ENCODE measurements around the gene ESRRB. TPM values are rescaled to one million over a fixed set of nuclear protein-coding genes. Genes with fewer than 3 reads are reported as not detected.

The ESRRB gene
- polyA plus RNA-seq, 1 of the 3 experiments (the other 2 are of a cell fraction): 0.05 TPM

GRCh38 chr14:76336876-76337275, 39.1 kb upstream of the ESRRB start (continued):
- TF ChIP-seq RCOR1 (IDR thresholded peaks at IDR 0.05; ENCODE audit: low read length) (no peak), CTCF (IDR thresholded peaks at IDR 0.05) (no peak), GABPA (IDR thresholded peaks at IDR 0.05; ENCODE audit: low read depth) (no peak), TAF1 (IDR thresholded peaks at IDR 0.05; ENCODE audit: borderline replicate concordance, low read depth, low read length) (no peak), SIN3A (IDR thresholded peaks at IDR 0.05; ENCODE audit: borderline replicate concordance, low read depth, low read length) (no peak), POLR2AphosphoS5 (IDR thresholded peaks at IDR 0.05; ENCODE audit: low read depth, low read length) (no peak), FOXJ3 (CRISPR knock-in tag; IDR thresholded peaks at IDR 0.05) (no peak), CHD2 (IDR thresholded peaks at IDR 0.05; ENCODE audit: low read length, partially characterized antibody) (no peak)

GRCh38 chr14:76337635-76338545, 38.0 kb upstream of the ESRRB start:
- Histone ChIP-seq H3K9ac (no peak overlapping the region), H3K9me3 (no peaks in the 10 kb centered on the region), H3K4me2 (peak overlapping the region; percentile 55; the same call in 1 of the 2 replicates), H3K27me3 (ENCODE audit: insufficient read depth) (no peaks in the 10 kb centered on the region; the same call in 1 of the 2 replicates), H3K27ac (ENCODE audit: low read depth in 2 of 2, low read length in 1 of 2) (peak overlapping the region in 1 of 2 experiments; percentile 50; a peak in 1 of 4 replicates), H3K36me3 (replicated peaks in 1 of 2; ENCODE audit: control insufficient read depth in 1 of 2, insufficient read depth in 2 of 2, low read length in 1 of 2) (no peaks in the 10 kb centered on the region), H3K4me3 (ENCODE audit: low read depth in 2 of 2, low read length in 1 of 2) (peak overlapping the region; percentile 34 to 38), H3F3A (replicated peaks; ENCODE audit: insufficient read depth) (no peaks in the 10 kb centered on the region), H3K79me2 (ENCODE audit: insufficient read depth) (no peaks in the 10 kb centered on the region), H3K9me2 (no peaks in the 10 kb centered on the region), H3K4me1 (ENCODE audit: control insufficient read depth in 1 of 2, insufficient read depth in 2 of 2, low read depth in 1 of 2, low read length in 1 of 2) (peaks cover 0 to 20% of the 10 kb centered on the region in 2 experiments; a peak in 1 of 4 replicates), H4K20me1 (ENCODE audit: insufficient read depth) (no peaks in the 10 kb centered on the region), H2AFZ (ENCODE audit: low read depth) (peak overlapping the region; percentile 51; the same call in 1 of the 2 replicates)
- DNase-seq: peak; percentile 85
- ChIA-PET CTCF (interaction anchor here (0.7 to 5.5 kb wide), 10 partner anchors 11 to 305 kb away, joined by 3 to 57 read pairs (median 4); no protein-coding TSS in a partner anchor), POLR2A (no interaction called here)
- WGBS (ENCODE audit: low lambda C conversion rate): 16% methylated on average over 15 of the region's 16 CpGs
- 0 out of 2 replicates have a peak, but pooled peaks have one; percentile 47 for TF ChIP-seq TEAD4 (IDR thresholded peaks at IDR 0.05; ENCODE audit: borderline replicate concordance, insufficient read depth)
- peak; percentile 95 for TF ChIP-seq GATA2 (CRISPR knock-in tag; IDR thresholded peaks at IDR 0.05)
- TF ChIP-seq CHD2 (IDR thresholded peaks at IDR 0.05; ENCODE audit: low read length, partially characterized antibody): peak; percentile 65
- TF ChIP-seq JUND (IDR thresholded peaks at IDR 0.05): no peak
- TF ChIP-seq RCOR1 (IDR thresholded peaks at IDR 0.05; ENCODE audit: low read length): peak; percentile 97
- no peak for TF ChIP-seq EZH2phosphoT487 (IDR thresholded peaks at IDR 0.05; ENCODE audit: borderline replicate concordance, low read depth)
- TF ChIP-seq TCF12 (IDR thresholded peaks at IDR 0.05): peak; percentile 78
- peak in 1 of 2 experiments; percentile 80; a peak in 2 of 4 replicates for TF ChIP-seq EP300 (IDR thresholded peaks at IDR 0.05; ENCODE audit: borderline replicate concordance in 1 of 2, low read depth in 1 of 2, low read length in 1 of 2)
- peak; percentile 4; the same call in 1 of the 2 replicates for TF ChIP-seq POLR2AphosphoS5 (IDR thresholded peaks at IDR 0.05; ENCODE audit: low read depth, low read length)
- TF ChIP-seq FOXJ3 (CRISPR knock-in tag; IDR thresholded peaks at IDR 0.05): peak; percentile 45; the same call in 1 of the 2 replicates
